K562 (cell line): ENCODE data around the gene MAN1B1. TPM values are rescaled to one million over a fixed set of nuclear protein-coding genes. Genes with fewer than 3 reads are reported as not detected.

Experiments
- CAMTA2 ChIP-seq: fragments of 250-450 bp; sonication (Bioruptor Pico); conservative IDR thresholded peaks from 2 replicates; pipeline ENCODE4 v1.5.1; 2022
- CBX3 ChIP-seq, 2 experiments: IDR thresholded peaks; 1 replicate in 1 of 2; 2 replicates in 1 of 2; pipeline ENCODE4 v1.6.1; 2012; ENCODE audit warnings: inconsistent platforms in 2 of 2, low read length in 2 of 2, borderline replicate concordance in 1 of 2, control low read depth in 1 of 2
- CTCFL ChIP-seq: IDR thresholded peaks from 2 replicates; pipeline ENCODE4 v1.6.1; 2011; ENCODE audit warnings: borderline replicate concordance, low read depth, mild to moderate bottlenecking, moderate library complexity, low read length; ENCODE audit not compliant: insufficient read depth, poor library complexity, severe bottlenecking
- KLF1 ChIP-seq: fragments of 450-650 bp; IDR thresholded peaks from 2 replicates; pipeline ENCODE4 v1.6.1; 2016; ENCODE audit warnings: missing genetic modification characterization, missing compliant biosample characterization
- LEF1 ChIP-seq: fragments of 450-650 bp; IDR thresholded peaks from 2 replicates; pipeline ENCODE4 v1.6.1; 2016; ENCODE audit warnings: mild to moderate bottlenecking
- MECOM ChIP-seq: fragments of 250-450 bp; sonication (Bioruptor Pico); IDR thresholded peaks from 2 replicates; pipeline ENCODE4 v1.8.0; 2022; ENCODE audit warnings: inconsistent platforms
- MED1 ChIP-seq: sonication (generic); formaldehyde crosslinking; IDR thresholded peaks from 2 replicates; pipeline ENCODE4 v1.8.1; 2023; ENCODE audit warnings: missing genetic modification reagents, borderline replicate concordance
- NFE2 ChIP-seq: IDR thresholded peaks from 2 replicates; pipeline ENCODE4 v1.6.1; 2014; ENCODE audit warnings: antibody characterized with exemption, low read depth
- PHB2 ChIP-seq: fragments of 450-650 bp; IDR thresholded peaks from 2 replicates; pipeline ENCODE4 v1.6.1; 2017; ENCODE audit warnings: low read depth
- SIRT6 ChIP-seq: IDR thresholded peaks from one replicate; pipeline ENCODE4 v1.6.1; 2012; ENCODE audit warnings: low read depth, mild to moderate bottlenecking, control low read depth, inconsistent platforms, low read length, moderate library complexity
- SNAPC5 ChIP-seq: fragments of 250-450 bp; sonication (Bioruptor Pico); IDR thresholded peaks from 2 replicates; pipeline ENCODE4 v1.8.0; 2021; ENCODE audit warnings: moderate library complexity, mild to moderate bottlenecking, inconsistent platforms
- TAF15 ChIP-seq: fragments of 200-400 bp; formaldehyde crosslinking; IDR thresholded peaks from 2 replicates; pipeline ENCODE4 v1.6.1; 2017; ENCODE audit warnings: mild to moderate bottlenecking, low read depth, low read length, moderate library complexity
- TARDBP ChIP-seq: fragments of 450-650 bp; IDR thresholded peaks from 2 replicates; pipeline ENCODE4 v1.6.1; 2016
- TFE3 ChIP-seq: fragments of 450-650 bp; formaldehyde crosslinking; IDR thresholded peaks from 2 replicates; pipeline ENCODE4 v1.4.0; 2020; ENCODE audit warnings: mild to moderate bottlenecking, mixed read lengths
- TRIM28 ChIP-seq: fragments of 450-650 bp; IDR thresholded peaks from 2 replicates; pipeline ENCODE4 v1.6.1; 2017
- USF2 ChIP-seq: sonication (generic); formaldehyde crosslinking; IDR thresholded peaks from 2 replicates; pipeline ENCODE4 v1.5.0; 2020; ENCODE audit warnings: missing genetic modification reagents
- ZBTB11 ChIP-seq, 3 experiments: fragments of 200-800 bp in 1 of 3; fragments of 250-450 bp in 1 of 3; fragments of 450-650 bp in 1 of 3; sonication (Bioruptor Pico) in 1 of 3; sonication (Bioruptor generic) in 1 of 3; formaldehyde crosslinking in 1 of 3; IDR thresholded peaks; 2 replicates each; pipeline versions ENCODE4 v1.6.1 to v1.8.0; 2016 to 2022; ENCODE audit warnings: mild to moderate bottlenecking in 2 of 3, missing genetic modification characterization in 2 of 3, missing compliant biosample characterization in 1 of 3, moderate library complexity in 1 of 3
- ZKSCAN8 ChIP-seq: fragments of 200-800 bp; sonication (Bioruptor generic); IDR thresholded peaks from 2 replicates; pipeline ENCODE4 v1.6.1; 2016; ENCODE audit warnings: missing genetic modification characterization, missing compliant biosample characterization
- ZNF263 ChIP-seq: sonication (generic); formaldehyde crosslinking; IDR thresholded peaks from 2 replicates; pipeline ENCODE4 v1.8.0; 2022; ENCODE audit warnings: mild to moderate bottlenecking, missing genetic modification reagents, borderline replicate concordance
- ZNF77 ChIP-seq: fragments of 250-450 bp; sonication (Bioruptor Pico); IDR thresholded peaks from 2 replicates; pipeline ENCODE4 v1.5.0; 2020
- ZNF830 ChIP-seq: fragments of 250-450 bp; sonication (Bioruptor Pico); IDR thresholded peaks from 2 replicates; pipeline ENCODE4 v1.5.0; 2021; ENCODE audit warnings: mild to moderate bottlenecking
- polyA plus RNA-seq, 8 experiments: library from polyadenylated mRNA; depleted of rRNA in 4 of 8; stranded (reverse) in 5 of 8; unstranded in 3 of 8; fragments of >200 nt; fragmentation: Nextera tagmentation in 2 of 8; fragmentation: Illumina TruSeq in 1 of 8; extraction: Ambion mirVana in 2 of 8; extraction: Trizol in 1 of 8; gene quantifications; 2 replicates each; pipeline versions ENCODE4 v1.2.1 to v1.2.3, GENCODE V29; 2011 to 2014; ENCODE audit warnings: inconsistent platforms in 1 of 8, missing spikeins in 1 of 8
- total RNA-seq, 7 experiments: library from RNA; depleted of rRNA in 6 of 7; stranded (reverse); fragments of >200 nt in 6 of 7; fragmentation: Illumina TruSeq in 2 of 7; extraction: Trizol in 2 of 7; gene quantifications; 2 replicates each; pipeline versions ENCODE4 v1.2.1 to v1.2.3, GENCODE V29; 2011 to 2021; ENCODE audit warnings: low replicate concordance in 1 of 7

MAN1B1 gene
- total and polyA plus RNA-seq, 9 of the 15 experiments (the other 6 are each of a cell fraction or from before 2014, with no cell fraction given), result 0.55 to 36.6 (median 27.3) TPM

GRCh38 chr9:137114613-137115393, 28.0 kb downstream of the MAN1B1 start, which contains the start of gene DPP7 (continued):
- TF ChIP-seq NFE2 (no peak), ZBTB11 (CRISPR knock-in tag; IDR thresholded peaks at IDR 0.05) (no peak), SNAPC5 (CRISPR knock-in tag) (no peak), ZKSCAN8 (CRISPR knock-in tag) (no peak), TRIM28 (no peak), USF2 (CRISPR knock-in tag) (peak; percentile 91), PHB2 (no peak), CAMTA2 (CRISPR knock-in tag) (no peak), ZNF830 (CRISPR knock-in tag) (no peak), ZNF263 (CRISPR knock-in tag) (peak; percentile 90), CTCFL (no peak), ZNF77 (CRISPR knock-in tag) (no peak), SIRT6 (no peak), TFE3 (CRISPR knock-in tag) (peak; percentile 79), MECOM (CRISPR knock-in tag) (no peak), CBX3 (IDR thresholded peaks at IDR 0.05; ENCODE audit: borderline replicate concordance in 1 of 2, low read length in 2 of 2) (no peak), TARDBP (no peak), LEF1 (no peak), KLF1 (tag) (0 out of 2 replicates have a peak, but pooled peaks have one; percentile 26), MED1 (CRISPR knock-in tag) (no peak), TAF15 (no peak)
